Measurements from ENCODE around the gene PDLIM5.

PDLIM5 gene

DNA sequence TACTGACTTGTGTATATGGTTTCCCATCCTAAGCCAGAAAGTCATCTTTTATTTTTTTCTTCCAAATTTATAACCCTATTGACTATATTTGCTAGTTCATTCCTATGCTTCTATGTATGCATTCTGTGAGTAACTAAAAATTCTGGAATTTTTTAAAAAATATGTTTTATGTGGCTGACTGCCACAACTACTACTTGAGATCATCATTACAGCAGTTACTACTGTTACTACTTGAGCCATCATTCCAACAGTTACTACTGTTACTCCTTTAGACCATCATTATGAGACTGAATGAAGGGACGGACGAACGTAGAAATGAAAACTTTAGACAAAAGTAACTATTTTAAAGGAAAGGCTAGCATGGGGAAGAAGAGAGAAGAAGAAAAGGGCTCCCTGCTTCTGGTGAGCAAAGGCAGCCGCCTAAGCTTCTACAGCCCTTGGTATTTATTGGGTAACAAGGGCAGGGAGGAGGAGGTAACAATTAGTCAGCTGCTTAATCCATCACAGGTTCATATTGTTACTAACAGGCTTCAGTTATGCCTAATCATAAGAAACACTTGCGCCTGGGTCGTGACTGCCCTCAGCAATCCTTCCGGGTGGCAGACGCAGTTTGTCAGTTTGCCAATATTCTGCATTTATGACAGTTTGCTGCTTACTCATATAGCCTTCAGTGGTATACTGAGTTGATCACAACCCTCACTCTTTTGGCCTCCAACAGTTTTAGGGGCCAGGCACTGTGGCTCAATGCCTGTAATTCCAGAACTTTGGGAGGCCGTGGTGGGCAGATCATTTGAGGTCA is 80.4 kb downstream of the PDLIM5 start:
- TF ChIP-seq YY1 (IDR thresholded peaks at IDR 0.05; ENCODE audit: low read depth) (no peak), NFIC (IDR thresholded peaks at IDR 0.05) (no peak), FOXM1 (IDR thresholded peaks at IDR 0.05; ENCODE audit: borderline replicate concordance, low read depth) (no peak), CREB1 (IDR thresholded peaks at IDR 0.05; ENCODE audit: low read depth) (no peak)

DNA sequence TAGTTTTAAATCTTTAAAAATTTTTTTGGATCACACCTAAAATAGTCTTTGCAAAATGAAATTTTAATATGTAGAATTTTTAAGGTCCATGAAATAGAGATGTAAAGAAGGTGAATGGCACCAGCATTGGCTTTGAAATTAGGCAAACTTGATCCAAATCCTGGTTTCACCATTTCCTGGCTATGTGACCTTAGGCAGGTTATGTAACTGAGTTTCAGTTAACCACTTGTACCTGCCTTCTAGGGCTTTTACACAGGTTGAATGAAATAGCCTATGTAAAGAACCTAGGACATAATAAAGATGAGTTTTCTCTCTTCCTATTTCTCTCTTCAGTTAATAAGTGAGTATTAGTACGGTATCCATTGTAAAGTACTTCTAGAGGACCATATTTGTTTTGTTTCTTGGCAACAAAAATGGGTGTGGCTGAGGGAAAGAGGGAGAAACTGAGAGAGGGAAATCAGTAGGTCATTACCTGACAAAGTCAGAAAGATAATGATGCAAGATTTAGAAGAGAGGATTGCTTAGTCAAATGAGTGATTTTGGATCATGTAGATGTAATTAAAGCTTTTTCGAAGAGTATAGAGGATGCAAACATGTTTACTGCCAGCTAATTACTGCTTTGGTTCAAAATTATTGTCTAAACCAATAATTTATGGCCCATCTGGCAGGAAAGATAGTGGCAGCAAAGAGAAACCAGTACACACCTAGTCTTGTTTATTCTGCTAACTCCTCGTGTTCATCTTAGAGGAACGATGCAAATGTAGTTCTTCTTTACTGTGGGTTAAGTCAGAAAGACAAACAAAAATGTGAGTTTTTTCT is 81.9 kb downstream of the PDLIM5 start:
- TF ChIP-seq, protein P1, sequence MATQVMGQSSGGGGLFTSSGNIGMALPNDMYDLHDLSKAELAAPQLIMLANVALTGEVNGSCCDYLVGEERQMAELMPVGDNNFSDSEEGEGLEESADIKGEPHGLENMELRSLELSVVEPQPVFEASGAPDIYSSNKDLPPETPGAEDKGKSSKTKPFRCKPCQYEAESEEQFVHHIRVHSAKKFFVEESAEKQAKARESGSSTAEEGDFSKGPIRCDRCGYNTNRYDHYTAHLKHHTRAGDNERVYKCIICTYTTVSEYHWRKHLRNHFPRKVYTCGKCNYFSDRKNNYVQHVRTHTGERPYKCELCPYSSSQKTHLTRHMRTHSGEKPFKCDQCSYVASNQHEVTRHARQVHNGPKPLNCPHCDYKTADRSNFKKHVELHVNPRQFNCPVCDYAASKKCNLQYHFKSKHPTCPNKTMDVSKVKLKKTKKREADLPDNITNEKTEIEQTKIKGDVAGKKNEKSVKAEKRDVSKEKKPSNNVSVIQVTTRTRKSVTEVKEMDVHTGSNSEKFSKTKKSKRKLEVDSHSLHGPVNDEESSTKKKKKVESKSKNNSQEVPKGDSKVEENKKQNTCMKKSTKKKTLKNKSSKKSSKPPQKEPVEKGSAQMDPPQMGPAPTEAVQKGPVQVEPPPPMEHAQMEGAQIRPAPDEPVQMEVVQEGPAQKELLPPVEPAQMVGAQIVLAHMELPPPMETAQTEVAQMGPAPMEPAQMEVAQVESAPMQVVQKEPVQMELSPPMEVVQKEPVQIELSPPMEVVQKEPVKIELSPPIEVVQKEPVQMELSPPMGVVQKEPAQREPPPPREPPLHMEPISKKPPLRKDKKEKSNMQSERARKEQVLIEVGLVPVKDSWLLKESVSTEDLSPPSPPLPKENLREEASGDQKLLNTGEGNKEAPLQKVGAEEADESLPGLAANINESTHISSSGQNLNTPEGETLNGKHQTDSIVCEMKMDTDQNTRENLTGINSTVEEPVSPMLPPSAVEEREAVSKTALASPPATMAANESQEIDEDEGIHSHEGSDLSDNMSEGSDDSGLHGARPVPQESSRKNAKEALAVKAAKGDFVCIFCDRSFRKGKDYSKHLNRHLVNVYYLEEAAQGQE (IDR thresholded peaks at IDR 0.05; ENCODE audit: low read depth): no peak
- no peak for TF ChIP-seq RAD21 (IDR thresholded peaks at IDR 0.05; ENCODE audit: low read depth)
- no peak for TF ChIP-seq ZBTB7A (IDR thresholded peaks at IDR 0.05; ENCODE audit: low read depth)
- no peak for TF ChIP-seq NFIC (IDR thresholded peaks at IDR 0.05)
- TF ChIP-seq, protein P2, sequence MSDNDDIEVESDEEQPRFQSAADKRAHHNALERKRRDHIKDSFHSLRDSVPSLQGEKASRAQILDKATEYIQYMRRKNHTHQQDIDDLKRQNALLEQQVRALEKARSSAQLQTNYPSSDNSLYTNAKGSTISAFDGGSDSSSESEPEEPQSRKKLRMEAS (IDR thresholded peaks at IDR 0.05): no peak
- TF ChIP-seq TCF12 (IDR thresholded peaks at IDR 0.05; ENCODE audit: low read depth): no peak
- TF ChIP-seq EGR1 (IDR thresholded peaks at IDR 0.05): no peak
- no peak for TF ChIP-seq FOXM1 (IDR thresholded peaks at IDR 0.05; ENCODE audit: borderline replicate concordance, low read depth)
- no peak for TF ChIP-seq TEAD4 (IDR thresholded peaks at IDR 0.05)
- no peak for TF ChIP-seq EP300 (IDR thresholded peaks at IDR 0.05; ENCODE audit: borderline replicate concordance)
- no peak for TF ChIP-seq CEBPB (IDR thresholded peaks at IDR 0.05)
- TF ChIP-seq, protein P3, sequence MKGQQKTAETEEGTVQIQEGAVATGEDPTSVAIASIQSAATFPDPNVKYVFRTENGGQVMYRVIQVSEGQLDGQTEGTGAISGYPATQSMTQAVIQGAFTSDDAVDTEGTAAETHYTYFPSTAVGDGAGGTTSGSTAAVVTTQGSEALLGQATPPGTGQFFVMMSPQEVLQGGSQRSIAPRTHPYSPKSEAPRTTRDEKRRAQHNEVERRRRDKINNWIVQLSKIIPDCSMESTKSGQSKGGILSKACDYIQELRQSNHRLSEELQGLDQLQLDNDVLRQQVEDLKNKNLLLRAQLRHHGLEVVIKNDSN (IDR thresholded peaks at IDR 0.05): no peak
- TF ChIP-seq YY1 (IDR thresholded peaks at IDR 0.05; ENCODE audit: low read depth): no peak
- no peak for TF ChIP-seq TAF1 (IDR thresholded peaks at IDR 0.05; ENCODE audit: low read depth)
- TF ChIP-seq CREB1 (IDR thresholded peaks at IDR 0.05; ENCODE audit: low read depth): no peak

DNA sequence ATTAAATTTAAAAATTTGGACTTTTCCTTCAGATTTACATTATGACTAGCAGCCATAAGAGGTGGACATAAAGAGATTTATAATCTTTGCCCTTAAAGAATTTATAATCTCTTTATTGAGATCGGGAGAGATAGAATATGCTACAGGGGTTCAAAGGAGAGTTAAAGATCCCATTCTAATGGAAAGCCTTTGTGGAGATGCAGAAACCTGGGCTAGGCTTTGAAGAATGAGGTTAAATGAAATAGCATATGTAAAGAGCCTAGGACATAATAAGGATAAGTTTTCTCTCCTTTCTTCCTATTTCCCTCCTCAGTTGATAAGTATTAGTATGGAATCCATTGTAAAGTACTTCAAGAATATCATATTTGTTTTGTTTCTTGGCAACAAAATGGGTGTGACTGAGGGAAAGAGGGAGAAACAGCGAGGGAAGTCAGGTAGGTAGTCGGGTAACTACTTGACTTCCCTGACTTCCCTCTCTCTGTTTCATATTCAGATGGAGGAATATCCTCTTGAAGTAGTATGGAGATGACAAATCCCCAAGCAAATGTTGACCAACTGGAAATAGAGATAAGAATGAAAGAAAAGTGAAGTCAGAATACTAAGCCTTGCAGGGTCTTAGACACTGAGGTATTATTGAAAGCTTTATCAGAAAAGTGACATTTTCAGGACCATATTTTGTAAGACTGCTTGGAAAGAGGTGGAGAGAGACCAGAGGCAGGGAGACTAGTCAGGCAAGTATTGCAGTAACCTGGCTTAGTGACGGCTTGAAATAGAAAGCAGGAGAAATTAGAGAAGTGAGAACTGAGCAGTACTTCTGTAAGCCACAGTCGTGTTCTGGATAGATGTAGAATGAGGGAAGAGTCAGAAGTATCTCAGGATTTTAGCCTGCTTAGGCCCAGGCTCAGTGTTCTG is 82.9 kb downstream of the PDLIM5 start:
- TF ChIP-seq YY1 (IDR thresholded peaks at IDR 0.05; ENCODE audit: low read depth): no peak
- TF ChIP-seq TEAD4 (IDR thresholded peaks at IDR 0.05): no peak
- TF ChIP-seq FOXM1 (IDR thresholded peaks at IDR 0.05; ENCODE audit: borderline replicate concordance, low read depth): no peak
- no peak for TF ChIP-seq CEBPB (IDR thresholded peaks at IDR 0.05)
- no peak for TF ChIP-seq RAD21 (IDR thresholded peaks at IDR 0.05; ENCODE audit: low read depth)
- no peak for TF ChIP-seq ZBTB7A (IDR thresholded peaks at IDR 0.05; ENCODE audit: low read depth)
- no peak for TF ChIP-seq TAF1 (IDR thresholded peaks at IDR 0.05; ENCODE audit: low read depth)
- no peak for TF ChIP-seq NFIC (IDR thresholded peaks at IDR 0.05)
- TF ChIP-seq TCF12 (IDR thresholded peaks at IDR 0.05; ENCODE audit: low read depth): no peak
- TF ChIP-seq, protein P1 (IDR thresholded peaks at IDR 0.05; ENCODE audit: low read depth): no peak
- TF ChIP-seq EP300 (IDR thresholded peaks at IDR 0.05; ENCODE audit: borderline replicate concordance): no peak
- no peak for TF ChIP-seq EGR1 (IDR thresholded peaks at IDR 0.05)
- TF ChIP-seq CREB1 (IDR thresholded peaks at IDR 0.05; ENCODE audit: low read depth): no peak
- TF ChIP-seq, protein P3 (IDR thresholded peaks at IDR 0.05): no peak
- TF ChIP-seq, protein P2 (IDR thresholded peaks at IDR 0.05): no peak

DNA sequence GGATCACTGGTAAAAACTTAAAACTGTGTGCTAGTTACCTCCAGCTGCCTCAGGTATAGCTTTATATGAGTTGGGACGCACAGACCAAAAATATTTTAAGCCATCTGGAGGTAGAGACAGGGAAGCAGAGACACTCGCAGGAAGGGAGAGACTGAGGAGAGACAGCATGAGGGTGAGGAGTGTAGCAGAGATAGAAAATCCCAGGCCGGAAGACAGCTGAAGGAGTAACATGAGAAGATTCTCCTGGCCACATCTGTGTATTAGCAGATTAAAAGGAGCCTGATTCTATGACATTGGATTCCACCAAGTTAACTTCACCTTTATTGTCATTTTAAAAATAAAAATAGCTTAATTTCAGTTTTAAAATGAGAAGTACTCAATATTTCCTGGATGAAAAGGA is 84.3 kb downstream of the PDLIM5 start:
- TF ChIP-seq, protein P3 (IDR thresholded peaks at IDR 0.05): no peak
- TF ChIP-seq CEBPB (IDR thresholded peaks at IDR 0.05) (no peak), NFIC (IDR thresholded peaks at IDR 0.05) (no peak), YY1 (IDR thresholded peaks at IDR 0.05; ENCODE audit: low read depth) (no peak), RAD21 (IDR thresholded peaks at IDR 0.05; ENCODE audit: low read depth) (no peak), FOXM1 (IDR thresholded peaks at IDR 0.05; ENCODE audit: borderline replicate concordance, low read depth) (no peak), TEAD4 (IDR thresholded peaks at IDR 0.05) (no peak), EP300 (IDR thresholded peaks at IDR 0.05; ENCODE audit: borderline replicate concordance) (no peak), CREB1 (IDR thresholded peaks at IDR 0.05; ENCODE audit: low read depth) (no peak), EGR1 (IDR thresholded peaks at IDR 0.05) (no peak), TCF12 (IDR thresholded peaks at IDR 0.05; ENCODE audit: low read depth) (no peak), TAF1 (IDR thresholded peaks at IDR 0.05; ENCODE audit: low read depth) (no peak), ZBTB7A (IDR thresholded peaks at IDR 0.05; ENCODE audit: low read depth) (no peak)
- TF ChIP-seq, protein P1 (IDR thresholded peaks at IDR 0.05; ENCODE audit: low read depth): no peak
- TF ChIP-seq, protein P2 (IDR thresholded peaks at IDR 0.05): no peak
